ENCODE results near the gene NPHP4. TPM values are rescaled to one million over a fixed set of nuclear protein-coding genes. Genes with fewer than 3 reads are reported as not detected.
A peak's percentile ranks its signal among the peaks of the same experiment; 100 is the strongest.

NPHP4 gene
- polyA plus RNA-seq, 1 of the 3 experiments (the other 2 are of a cell fraction), result 7.0 TPM

GRCh38 chr1:5980314-5981008 is 11.8 kb downstream of the NPHP4 start:
- Histone ChIP-seq H3K9ac (no peak overlapping the region), H3F3A (replicated peaks; ENCODE audit: insufficient read depth) (peaks cover 6% of the 10 kb centered on the region), H3K79me2 (ENCODE audit: insufficient read depth) (no peaks in the 10 kb centered on the region), H3K9me2 (no peaks in the 10 kb centered on the region), H4K20me1 (ENCODE audit: insufficient read depth) (no peaks in the 10 kb centered on the region), H3K27me3 (ENCODE audit: insufficient read depth) (no peaks in the 10 kb centered on the region), H3K4me1 (ENCODE audit: control insufficient read depth in 1 of 2, insufficient read depth in 2 of 2, low read depth in 1 of 2, low read length in 1 of 2) (peaks cover 4 to 16% of the 10 kb centered on the region in 2 experiments; a peak in 2 of 4 replicates), H3K9me3 (no peaks in the 10 kb centered on the region), H3K4me3 (ENCODE audit: low read depth in 2 of 2, low read length in 1 of 2) (no peak overlapping the region), H3K4me2 (no peak overlapping the region), H3K36me3 (replicated peaks in 1 of 2; ENCODE audit: control insufficient read depth in 1 of 2, insufficient read depth in 2 of 2, low read length in 1 of 2) (peaks cover 7 to 9% of the 10 kb centered on the region in 2 experiments), H2AFZ (ENCODE audit: low read depth) (no peak overlapping the region), H3K27ac (ENCODE audit: low read depth in 2 of 2, low read length in 1 of 2) (no peak overlapping the region; a peak in 1 of 4 replicates)
- no peak for TF ChIP-seq ELF1 (IDR thresholded peaks at IDR 0.05)
- peak; percentile 9; the same call in 1 of the 2 replicates for TF ChIP-seq RAD21 (IDR thresholded peaks at IDR 0.05; ENCODE audit: low read length)
- TF ChIP-seq JUND (IDR thresholded peaks at IDR 0.05), result no peak
- peak; percentile 52; the same call in 1 of the 2 replicates for TF ChIP-seq MXI1 (IDR thresholded peaks at IDR 0.05; ENCODE audit: low read depth, low read length)
- TF ChIP-seq SMC3 (IDR thresholded peaks at IDR 0.05; ENCODE audit: low read depth, low read length), result no peak
- peak; percentile 9; the same call in 1 of the 2 replicates for TF ChIP-seq CTCF (IDR thresholded peaks at IDR 0.05)
- ChIA-PET POLR2A (interaction anchor here (1.2 kb wide), 1 partner anchor 12 kb away, joined by 4 read pairs; the partner anchor contains the start of gene NPHP4), CTCF (interaction anchor here (0.6 to 1.9 kb wide), 7 partner anchors 9 to 128 kb away, joined by 3 to 13 read pairs (median 5); partner anchors contain the start of gene NPHP4)
- 74% methylated on average over 16 of the region's 20 CpGs for WGBS (ENCODE audit: low lambda C conversion rate)
- DNase-seq, result peak; percentile 84

GRCh38 chr1:5979536-5980313 is 12.5 kb downstream of the NPHP4 start:
- Histone ChIP-seq H3K9ac (no peak overlapping the region), H4K20me1 (ENCODE audit: insufficient read depth) (no peaks in the 10 kb centered on the region), H3K27ac (ENCODE audit: low read depth in 2 of 2, low read length in 1 of 2) (no peak overlapping the region), H3K9me3 (no peaks in the 10 kb centered on the region), H2AFZ (ENCODE audit: low read depth) (no peak overlapping the region), H3K27me3 (ENCODE audit: insufficient read depth) (no peaks in the 10 kb centered on the region), H3K4me1 (ENCODE audit: control insufficient read depth in 1 of 2, insufficient read depth in 2 of 2, low read depth in 1 of 2, low read length in 1 of 2) (peaks cover 4 to 12% of the 10 kb centered on the region in 2 experiments; a peak in 2 of 4 replicates), H3K79me2 (ENCODE audit: insufficient read depth) (no peaks in the 10 kb centered on the region), H3F3A (replicated peaks; ENCODE audit: insufficient read depth) (peaks cover 6% of the 10 kb centered on the region), H3K4me3 (ENCODE audit: low read depth in 2 of 2, low read length in 1 of 2) (no peak overlapping the region), H3K4me2 (no peak overlapping the region), H3K36me3 (replicated peaks in 1 of 2; ENCODE audit: control insufficient read depth in 1 of 2, insufficient read depth in 2 of 2, low read length in 1 of 2) (peaks cover 7 to 9% of the 10 kb centered on the region in 2 experiments), H3K9me2 (no peaks in the 10 kb centered on the region)
- no peak for TF ChIP-seq MEF2A (IDR thresholded peaks at IDR 0.05; ENCODE audit: borderline replicate concordance, low read depth)
- 94% methylated on average over 12 of the region's 16 CpGs for WGBS (ENCODE audit: low lambda C conversion rate)
- ChIA-PET CTCF (interaction anchor here (1.0 to 1.9 kb wide), 6 partner anchors 8 to 58 kb away, joined by 4 to 13 read pairs (median 6); partner anchors contain the start of gene NPHP4), POLR2A (interaction anchor here (1.2 kb wide), 1 partner anchor 13 kb away, joined by 4 read pairs; the partner anchor contains the start of gene NPHP4)
- DNase-seq, result no peak
